Motor neuron (in vitro differentiated cells): Measurements from ENCODE around the gene HHAT. TPM values are rescaled to one million over a fixed set of nuclear protein-coding genes. Genes with fewer than 3 reads are reported as not detected.
A peak's percentile ranks its signal among the peaks of the same experiment; 100 is the strongest.

ENCODE experiments used
- ATAC-seq, 8 experiments: fragments of 200-7000 bp; cut with Tn5 transposase; replicated peaks in 6 of 8; 2 replicates each; pipeline ENCODE4 v1.8.0; 2021; ENCODE audit warnings: mild to moderate bottlenecking in 8 of 8, moderate library complexity in 8 of 8
- H3K27ac ChIP-seq, 2 donors: fragments of 250-450 bp; sonication (Bioruptor Pico); 2 replicates each; pipeline ENCODE4 v1.9.0; 2021; ENCODE audit warnings: antibody characterized with exemption in 2 of 2, mild to moderate bottlenecking in 2 of 2, moderate library complexity in 1 of 2
- H3K4me1 ChIP-seq, 2 donors: fragments of 250-450 bp; sonication (Bioruptor Pico); replicated peaks in 1 of 2; 2 replicates each; pipeline ENCODE4 v1.6.1; 2021; ENCODE audit warnings: antibody characterized with exemption in 2 of 2, mild to moderate bottlenecking in 2 of 2, moderate library complexity in 1 of 2
- H3K4me3 ChIP-seq, 5 donors: fragments of 250-450 bp; sonication (Bioruptor Pico); 2 replicates each; pipeline ENCODE4 v1.9.0; 2021; ENCODE audit warnings: antibody characterized with exemption in 5 of 5, mild to moderate bottlenecking in 5 of 5, moderate library complexity in 4 of 5
- WGBS, 10 experiments: fragments of 450-650 bp; shearing (Covaris generic); methylation state at CpG; one replicate each; pipeline ENCODE4 v1.0.0; 2022; 5-methylcytosine and 5-hydroxymethylcytosine counted together
- in situ Hi-C, 9 experiments: fragments of 400-800 bp; cut with MboI; loops; one replicate each; pipeline ENCODE4 v1.15.0; 2021; ENCODE audit warnings: low sequenced_read_pairs in 9 of 9, low pct_unique_long_range_greater_than_20kb in 2 of 9; ENCODE audit not compliant: unreplicated experiment in 9 of 9
- total RNA-seq, 8 experiments: library from RNA; unstranded; fragments of 300-600 nt; gene quantifications; 2 replicates each; pipeline versions ENCODE4 v1.2.3 to v1.2.4, GENCODE V29; 2022

Gene HHAT
- total RNA-seq, 8 experiments from 2014 or later = 3.9 to 128 (median 7.8) TPM

GRCh38 chr1:210568631-210569030 lies 239.9 kb downstream of the HHAT start:
- Histone ChIP-seq H3K4me3 (no peak overlapping the region), H3K4me1 (peaks cover 5 to 26% of the 10 kb centered on the region in 2 donors), H3K27ac (no peak overlapping the region)
- in situ Hi-C loops = loop anchor here in 1 of 9 experiments (25.0 kb wide), 1 partner anchor 569 kb away; the partner anchor contains the start of gene KCNH1
- ATAC-seq = peak in 2 of 8 experiments; percentile 31 to 38

GRCh38 chr1:210570116-210570515 lies 241.4 kb downstream of the HHAT start:
- in situ Hi-C loops = loop anchor here in 3 of 9 experiments (10.0 to 25.0 kb wide), 3 partner anchors 155 to 567 kb away; partner anchors contain the start of gene KCNH1 (in 3 of the 3)
- ATAC-seq = no peak
- 40 to 92% (median 82%) methylated on average over 1 to 2 of the region's 2 CpGs; no CpG with 5 or more reads in 6 of the 10 experiments for WGBS, 10 experiments

GRCh38 chr1:210571356-210572284 lies 242.9 kb downstream of the HHAT start:
- in situ Hi-C loops = loop anchor here in 3 of 9 experiments (10.0 to 25.0 kb wide), 3 partner anchors 157 to 566 kb away; partner anchors contain the start of gene KCNH1 (in 3 of the 3)
- H3K4me3 ChIP-seq = no peak overlapping the region
- no peak overlapping the region for H3K27ac ChIP-seq
- WGBS, 10 experiments = 38 to 91% (median 79%) methylated on average over 4 to 14 of the region's 14 CpGs; no CpG with 5 or more reads in 1 of the 10 experiments
- ATAC-seq = peak in 2 of 8 experiments; percentile 56 to 61
- H3K4me1 ChIP-seq = peaks cover 5 to 26% of the 10 kb centered on the region in 2 donors

More at GRCh38 chr1:210570116-210570515, 241.4 kb downstream of the HHAT start:
- Histone ChIP-seq H3K4me3 (no peak overlapping the region), H3K27ac (no peak overlapping the region), H3K4me1 (peaks cover 5 to 26% of the 10 kb centered on the region in 2 donors)

- Histone ChIP-seq H3K27ac (no peak overlapping the region), H3K4me1 (peaks cover 4 to 17% of the 10 kb centered on the region in 2 donors), H3K4me3 (no peak overlapping the region)
- in situ Hi-C loops = loop anchor here in 3 of 9 experiments (10.0 to 25.0 kb wide), 3 partner anchors 158 to 564 kb away; partner anchors contain the start of gene KCNH1 (in 3 of the 3)
- 20 to 86% (median 73%) methylated on average over 1 to 6 of the region's 6 CpGs; no CpG with 5 or more reads in 3 of the 10 experiments for WGBS, 10 experiments
- no peak for ATAC-seq
Measured at GRCh38 chr1:210573141-210573540, 244.4 kb downstream of the HHAT start.

- 37 to 88% (median 83%) methylated on average over 1 to 10 of the region's 10 CpGs; no CpG with 5 or more reads in 1 of the 10 experiments for WGBS, 10 experiments
- in situ Hi-C loops = loop anchor here in 7 of 9 experiments (10.0 to 25.0 kb wide), 5 partner anchors 105 to 555 kb away; partner anchors contain the start of gene KCNH1 (in 6 of the 7)
- Histone ChIP-seq H3K4me1 (peaks cover 3% of the 10 kb centered on the region in 2 donors), H3K27ac (no peak overlapping the region), H3K4me3 (no peak overlapping the region)
- ATAC-seq = no peak
Measured at GRCh38 chr1:210582205-210582970, 253.7 kb downstream of the HHAT start.

GRCh38 chr1:210584439-210585113 lies 255.9 kb downstream of the HHAT start:
- no peak overlapping the region for H3K4me3 ChIP-seq
- in situ Hi-C loops = loop anchor here in 7 of 9 experiments (10.0 to 25.0 kb wide), 5 partner anchors 103 to 553 kb away; partner anchors contain the start of gene KCNH1 (in 6 of the 7)
- ATAC-seq = peak; percentile 52 to 100 (median 99)
- 0 to 43% (median 0%) methylated on average over 1 to 3 of the region's 3 CpGs; no CpG with 5 or more reads in 1 of the 10 experiments for WGBS, 10 experiments
- H3K27ac ChIP-seq = no peak overlapping the region
- H3K4me1 ChIP-seq = peaks cover 3% of the 10 kb centered on the region in 2 donors

- 7 to 92% (median 79%) methylated on average over 1 to 4 of the region's 4 CpGs for WGBS, 10 experiments
- no peak overlapping the region for H3K27ac ChIP-seq
- in situ Hi-C loops = loop anchor here in 7 of 9 experiments (10.0 to 25.0 kb wide), 5 partner anchors 101 to 551 kb away; partner anchors contain the start of gene KCNH1 (in 6 of the 7)
Measured at GRCh38 chr1:210586771-210587170, 258.1 kb downstream of the HHAT start.

GRCh38 chr1:210587566-210587965 lies 258.9 kb downstream of the HHAT start:
- Histone ChIP-seq H3K4me3 (no peak overlapping the region), H3K27ac (no peak overlapping the region), H3K4me1 (peaks cover 3% of the 10 kb centered on the region in 2 donors)
- WGBS, 10 experiments = 0 to 100% (median 55%) methylated on average over 1 to 4 of the region's 4 CpGs; no CpG with 5 or more reads in 4 of the 10 experiments
- ATAC-seq = peak in 2 of 8 experiments; percentile 23 to 80
- in situ Hi-C loops = loop anchor here in 7 of 9 experiments (10.0 to 25.0 kb wide), 5 partner anchors 100 to 550 kb away; partner anchors contain the start of gene KCNH1 (in 6 of the 7)

More at GRCh38 chr1:210586771-210587170, 258.1 kb downstream of the HHAT start:
- ATAC-seq = peak in 1 of 8 experiments; percentile 18
- Histone ChIP-seq H3K4me3 (no peak overlapping the region), H3K4me1 (peaks cover 3% of the 10 kb centered on the region in 2 donors)

GRCh38 chr1:210588357-210588756 lies 259.7 kb downstream of the HHAT start:
- ATAC-seq = no peak
- in situ Hi-C loops = loop anchor here in 7 of 9 experiments (10.0 to 25.0 kb wide), 5 partner anchors 99 to 549 kb away; partner anchors contain the start of gene KCNH1 (in 6 of the 7)
- no peak overlapping the region for H3K4me3 ChIP-seq
- H3K27ac ChIP-seq = no peak overlapping the region
- 4 to 100% (median 94%) methylated on average over 2 to 3 of the region's 3 CpGs; no CpG with 5 or more reads in 1 of the 10 experiments for WGBS, 10 experiments
- H3K4me1 ChIP-seq = peaks cover 3% of the 10 kb centered on the region in 2 donors

- ATAC-seq = peak in 3 of 8 experiments; percentile 8 to 18 (median 13)
- Histone ChIP-seq H3K4me3 (no peak overlapping the region), H3K4me1 (peaks cover 3% of the 10 kb centered on the region in 2 donors), H3K27ac (no peak overlapping the region)
- in situ Hi-C loops = loop anchor here in 7 of 9 experiments (10.0 to 25.0 kb wide), 5 partner anchors 98 to 548 kb away; partner anchors contain the start of gene KCNH1 (in 6 of the 7)
- 0 to 100% (median 77%) methylated on average over 1 to 3 of the region's 3 CpGs; no CpG with 5 or more reads in 2 of the 10 experiments for whole genome bisulfite sequencing, 10 experiments
Measured at GRCh38 chr1:210588946-210589345, 260.2 kb downstream of the HHAT start.

GRCh38 chr1:210591214-210591613 lies 262.5 kb downstream of the HHAT start:
- WGBS, 10 experiments = 78 to 100% (median 100%) methylated on average over 1 of the region's 1 CpG; no CpG with 5 or more reads in 1 of the 10 experiments
- H3K27ac ChIP-seq = no peak overlapping the region
- in situ Hi-C loops = loop anchor here in 6 of 9 experiments (25.0 kb wide), 4 partner anchors 96 to 546 kb away; partner anchors contain the start of gene KCNH1 (in 5 of the 6)
- H3K4me3 ChIP-seq = no peak overlapping the region
- ATAC-seq = no peak
- no peaks in the 10 kb centered on the region for H3K4me1 ChIP-seq
